ENCODE results near the gene ESRRA. TPM values are rescaled to one million over a fixed set of nuclear protein-coding genes. Genes with fewer than 3 reads are reported as not detected.

ESRRA gene
- total and polyA plus RNA-seq, 10 of the 15 experiments (the other 5 are each of a cell fraction or from before 2014, with no cell fraction given), result 0.32 to 48.9 (median 12.6) TPM

DNA sequence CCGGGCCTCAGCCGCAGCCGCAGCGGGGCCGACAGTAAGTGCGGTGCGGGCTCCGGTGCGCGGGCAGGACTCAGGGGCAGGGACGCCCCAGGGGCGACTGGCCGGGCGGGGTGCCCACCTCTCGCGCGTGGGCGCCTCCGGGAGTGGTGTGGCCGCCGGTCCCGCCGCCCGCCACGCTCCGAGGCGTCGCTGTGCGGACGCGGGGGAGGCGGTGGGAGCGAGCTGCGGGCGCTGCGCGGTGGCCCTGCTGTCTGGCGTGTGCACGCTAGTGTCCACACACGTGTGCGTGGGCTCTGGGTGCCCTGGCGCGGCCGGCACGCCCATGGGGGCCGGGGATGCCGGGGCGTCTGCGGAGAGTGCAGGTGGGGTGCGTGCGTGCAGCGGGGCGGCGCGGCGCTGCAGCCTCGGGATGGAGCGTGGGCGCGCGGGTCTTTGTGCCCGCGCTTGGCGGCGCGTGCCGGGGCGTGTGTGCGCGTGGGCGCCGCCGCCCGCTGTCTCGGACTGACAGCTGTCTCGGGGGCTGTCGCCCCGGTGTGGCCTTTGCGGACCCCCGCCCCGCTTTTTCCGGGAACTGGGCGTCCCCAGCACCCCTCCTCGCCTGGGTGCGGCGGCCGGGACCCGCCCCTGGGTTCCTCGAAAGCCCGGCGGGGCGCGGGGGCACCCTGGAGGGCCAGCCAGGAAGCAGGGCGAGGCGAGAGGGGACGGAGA, 13.4 kb upstream of the ESRRA start (continued):
- TF ChIP-seq EP300 (IDR thresholded peaks at IDR 0.05; ENCODE audit: borderline replicate concordance in 1 of 2, control insufficient read depth in 1 of 2, low read depth in 2 of 2, low read length in 2 of 2) (no peak), PML (IDR thresholded peaks at IDR 0.05; ENCODE audit: low read length) (no peak), ZBTB40 (IDR thresholded peaks at IDR 0.05; ENCODE audit: borderline replicate concordance) (no peak), FOXM1 (IDR thresholded peaks at IDR 0.05; ENCODE audit: low read depth, low read length) (no peak), SIN3A (IDR thresholded peaks at IDR 0.05; ENCODE audit: low read depth, low read length) (no peak), JUND (IDR thresholded peaks at IDR 0.05; ENCODE audit: low read depth, low read length) (no peak), POLR2AphosphoS5 (IDR thresholded peaks at IDR 0.05; ENCODE audit: low read length) (no peak), GATAD2B (conservative IDR thresholded peaks at IDR 0.05; ENCODE audit: low read depth) (no peak; the same call in 1 of the 2 replicates), DPF2 (IDR thresholded peaks at IDR 0.05) (0 out of 2 replicates have a peak, but pooled peaks have one; percentile 39)
